TTC549 (cell line): ENCODE data around the gene WDR6.
"Not testable (repeated sequence)": the region's sequence is repeated elsewhere in the genome, so short reads cannot be mapped to it uniquely, and the experiment has no call there.

Experiments
- FAIRE-seq: peaks from 2 replicates; lab custom pipeline; 2012; peaks lifted over from hg19 to GRCh38; lab: Jason Lieb, UNC

WDR6 gene

GRCh38 chr3:48993834-48994233 lies 13.4 kb upstream of the WDR6 start:
- FAIRE-seq, result no peak

GRCh38 chr3:48996640-48997039 lies 10.6 kb upstream of the WDR6 start:
- FAIRE-seq, result no peak

GRCh38 chr3:48997102-48997635 lies 10.0 kb upstream of the WDR6 start:
- no peak for FAIRE-seq

GRCh38 chr3:48997714-48998637 lies 9.2 kb upstream of the WDR6 start:
- no peak for FAIRE-seq

- no peak for FAIRE-seq
Measured at GRCh38 chr3:48999085-48999858, 7.9 kb upstream of the WDR6 start.

- no peak for FAIRE-seq
Measured at GRCh38 chr3:49001155-49001554, 6.0 kb upstream of the WDR6 start.

GRCh38 chr3:49004352-49005302 lies 2.6 kb upstream of the WDR6 start:
- FAIRE-seq, result no peak

- FAIRE-seq, result no peak
Measured at GRCh38 chr3:49005303-49005680, 1.9 kb upstream of the WDR6 start.

GRCh38 chr3:49005998-49006397 lies 1.2 kb upstream of the WDR6 start:
- no peak for FAIRE-seq

GRCh38 chr3:49006408-49007067 lies 653 bp upstream of the WDR6 start:
- no peak for FAIRE-seq

- FAIRE-seq, result no peak
Measured at GRCh38 chr3:49007771-49008528, 759 bp downstream of the WDR6 start.

GRCh38 chr3:49008627-49009026 lies 1.4 kb downstream of the WDR6 start:
- FAIRE-seq, result not testable (repeated sequence)

- FAIRE-seq, result no peak
Measured at GRCh38 chr3:49009396-49009795, 2.2 kb downstream of the WDR6 start.

GRCh38 chr3:49012441-49013017 lies 5.3 kb downstream of the WDR6 start:
- FAIRE-seq, result no peak

- FAIRE-seq, result no peak
Measured at GRCh38 chr3:49013113-49013737, 6.0 kb downstream of the WDR6 start.

- no peak for FAIRE-seq
Measured at GRCh38 chr3:49013738-49014660, 6.8 kb downstream of the WDR6 start.

GRCh38 chr3:49015072-49015471 lies 7.9 kb downstream of the WDR6 start:
- FAIRE-seq, result no peak

GRCh38 chr3:49015765-49016164 lies 8.6 kb downstream of the WDR6 start:
- no peak for FAIRE-seq
